ENCODE data around the gene LDHD. TPM values are rescaled to one million over a fixed set of nuclear protein-coding genes. Genes with fewer than 3 reads are reported as not detected.

The LDHD gene
- total RNA-seq, 1 donor from 2014 or later = not detected

- DNase-seq (ENCODE audit: low read depth) = no peak
- TF ChIP-seq CTCF (IDR thresholded peaks at IDR 0.05; ENCODE audit: insufficient read depth, low read length, poor library complexity, severe bottlenecking) = no peak
- H3K27me3 ChIP-seq (ENCODE audit: control insufficient read depth, insufficient read depth, low read length) = no peaks in the 10 kb centered on the region
- no peaks in the 10 kb centered on the region for H3K36me3 ChIP-seq (ENCODE audit: control insufficient read depth, insufficient read depth, low read length)
- H3K4me3 ChIP-seq (ENCODE audit: low read depth, low read length) = no peak overlapping the region
Measured at GRCh38 chr16:75088216-75088615, 28.4 kb downstream of the LDHD start.

DNA sequence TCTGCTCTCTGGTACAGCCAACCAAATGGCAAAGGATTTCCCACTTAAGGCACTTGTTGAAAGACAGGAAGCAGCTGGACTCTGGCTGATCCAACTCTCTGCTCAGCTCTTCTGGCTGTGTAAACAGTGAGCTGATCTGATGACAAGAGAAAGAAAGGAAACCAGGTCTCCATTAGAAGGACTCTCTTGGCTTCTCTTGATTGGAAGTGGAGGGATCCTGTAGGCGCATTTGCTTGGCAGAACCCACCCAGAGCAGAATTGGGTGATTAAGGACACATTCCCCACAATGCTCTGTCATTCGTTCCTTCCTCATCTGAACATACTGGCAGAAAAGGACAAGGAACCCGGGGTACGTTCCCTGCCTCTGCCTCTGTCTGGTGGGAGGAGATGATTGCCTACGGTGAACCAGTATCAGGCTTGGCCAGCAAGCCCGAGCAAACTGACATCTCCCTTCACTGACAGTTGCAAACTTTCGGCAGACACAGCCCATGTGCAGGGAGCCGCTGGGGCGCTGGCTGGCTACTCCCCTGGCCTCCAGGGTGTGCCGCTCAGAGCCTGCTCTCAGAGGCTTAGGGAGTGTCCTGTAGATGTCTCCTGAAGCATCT, 29.1 kb downstream of the LDHD start:
- no peaks in the 10 kb centered on the region for H3K27me3 ChIP-seq (ENCODE audit: control insufficient read depth, insufficient read depth, low read length)
- no peaks in the 10 kb centered on the region for H3K36me3 ChIP-seq (ENCODE audit: control insufficient read depth, insufficient read depth, low read length)
- no peak overlapping the region for H3K4me3 ChIP-seq (ENCODE audit: low read depth, low read length)
- DNase-seq (ENCODE audit: low read depth) = no peak
- TF ChIP-seq CTCF (IDR thresholded peaks at IDR 0.05; ENCODE audit: insufficient read depth, low read length, poor library complexity, severe bottlenecking) = no peak

DNA sequence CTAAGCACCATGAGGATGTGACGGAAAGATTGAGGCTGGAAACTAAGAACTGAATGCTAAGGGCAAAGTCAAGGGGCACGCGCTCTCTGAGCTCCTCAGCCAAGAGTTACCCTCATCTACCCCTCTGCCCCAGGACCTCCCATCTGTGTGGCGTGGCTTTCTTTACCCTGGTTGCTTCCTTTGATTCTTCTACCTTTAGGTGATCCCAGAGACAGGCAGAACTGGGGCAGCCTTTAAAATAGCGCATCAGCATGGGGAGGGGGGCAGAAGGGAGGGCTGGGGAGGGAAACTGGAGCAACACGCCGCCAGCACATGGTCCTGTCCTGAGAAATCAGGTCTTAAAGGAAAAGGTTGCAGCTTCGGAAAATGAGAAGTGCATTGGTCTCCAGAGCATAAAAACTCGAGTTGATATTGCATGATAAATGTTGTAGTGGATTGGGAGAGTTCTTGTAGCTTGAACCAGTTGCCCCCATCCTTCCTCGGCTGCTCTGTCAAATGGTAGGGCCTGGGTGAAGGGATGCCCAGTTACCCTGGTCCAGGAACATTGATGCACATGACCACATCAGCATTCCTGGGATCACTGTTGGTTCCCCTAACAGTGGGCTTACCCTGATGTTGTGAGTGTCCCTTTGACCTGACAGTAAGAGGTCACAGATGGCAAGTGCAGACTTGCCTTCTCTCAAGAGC, 29.7 kb downstream of the LDHD start:
- no peak for TF ChIP-seq CTCF (IDR thresholded peaks at IDR 0.05; ENCODE audit: insufficient read depth, low read length, poor library complexity, severe bottlenecking)

DNA sequence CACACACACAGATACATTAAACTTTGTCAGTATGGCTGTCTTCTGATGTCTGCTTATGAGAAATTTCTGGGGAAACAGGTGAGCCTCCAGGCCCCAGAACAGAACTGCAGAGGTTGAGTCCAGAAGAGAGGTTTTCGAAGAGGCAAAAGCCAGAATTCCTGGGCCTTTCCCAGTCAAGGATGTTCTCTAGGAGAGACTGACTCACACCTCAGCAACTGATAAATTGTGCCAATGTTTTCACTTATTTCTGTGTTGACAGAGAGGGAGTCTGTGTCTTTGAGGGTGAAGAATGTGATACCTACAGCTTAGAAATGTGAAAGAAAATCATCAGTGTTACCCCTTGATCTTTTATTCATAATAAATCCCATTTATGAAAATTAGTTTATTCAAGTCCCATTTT, 30.3 kb downstream of the LDHD start:
- DNase-seq (ENCODE audit: low read depth) = no peak
- H3K27me3 ChIP-seq (ENCODE audit: control insufficient read depth, insufficient read depth, low read length) = no peaks in the 10 kb centered on the region
- no peaks in the 10 kb centered on the region for H3K36me3 ChIP-seq (ENCODE audit: control insufficient read depth, insufficient read depth, low read length)
- TF ChIP-seq CTCF (IDR thresholded peaks at IDR 0.05; ENCODE audit: insufficient read depth, low read length, poor library complexity, severe bottlenecking) = no peak
- H3K4me3 ChIP-seq (ENCODE audit: low read depth, low read length) = no peak overlapping the region

More for the DNA sequence above, 29.7 kb downstream of the LDHD start:
- no peak overlapping the region for H3K4me3 ChIP-seq (ENCODE audit: low read depth, low read length)
- H3K27me3 ChIP-seq (ENCODE audit: control insufficient read depth, insufficient read depth, low read length) = no peaks in the 10 kb centered on the region
- DNase-seq (ENCODE audit: low read depth) = no peak
- no peaks in the 10 kb centered on the region for H3K36me3 ChIP-seq (ENCODE audit: control insufficient read depth, insufficient read depth, low read length)

DNA sequence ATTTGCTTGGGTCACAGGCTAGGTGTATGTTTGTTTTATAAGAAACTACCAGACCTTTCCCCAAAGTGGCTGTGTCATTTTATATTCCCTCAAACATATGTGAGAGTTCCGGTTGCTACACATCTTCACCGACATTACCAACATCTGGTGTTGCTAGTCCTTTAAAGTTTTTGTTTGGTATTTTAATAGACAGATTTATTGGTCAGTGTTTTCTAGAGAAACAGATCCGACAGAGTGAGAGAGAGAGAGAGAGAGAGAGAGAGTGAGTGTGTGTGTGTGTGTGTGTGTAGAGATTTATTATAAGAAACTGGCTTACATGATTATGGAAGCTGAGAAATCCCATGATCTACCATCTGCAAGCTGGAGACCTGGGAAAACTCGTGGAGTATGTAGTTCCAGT, 31.0 kb downstream of the LDHD start:
- DNase-seq (ENCODE audit: low read depth) = no peak
- TF ChIP-seq CTCF (IDR thresholded peaks at IDR 0.05; ENCODE audit: insufficient read depth, low read length, poor library complexity, severe bottlenecking) = no peak
- Histone ChIP-seq H3K36me3 (ENCODE audit: control insufficient read depth, insufficient read depth, low read length) (no peaks in the 10 kb centered on the region), H3K27me3 (ENCODE audit: control insufficient read depth, insufficient read depth, low read length) (no peaks in the 10 kb centered on the region), H3K4me3 (ENCODE audit: low read depth, low read length) (no peak overlapping the region)

GRCh38 chr16:75083813-75084212, 32.8 kb downstream of the LDHD start:
- DNase-seq (ENCODE audit: low read depth) = no peak
- H3K4me3 ChIP-seq (ENCODE audit: low read depth, low read length) = no peak overlapping the region
- no peaks in the 10 kb centered on the region for H3K27me3 ChIP-seq (ENCODE audit: control insufficient read depth, insufficient read depth, low read length)
- no peak for TF ChIP-seq CTCF (IDR thresholded peaks at IDR 0.05; ENCODE audit: insufficient read depth, low read length, poor library complexity, severe bottlenecking)
- no peaks in the 10 kb centered on the region for H3K36me3 ChIP-seq (ENCODE audit: control insufficient read depth, insufficient read depth, low read length)

Measured in kidney epithelial cell (primary cell).